Activated CD4-positive, alpha-beta memory T cell treated with anti-CD3 and anti-CD28 coated beads for 36 hours (primary cell): ENCODE measurements around the gene C12orf76. TPM values are rescaled to one million over a fixed set of nuclear protein-coding genes. Genes with fewer than 3 reads are reported as not detected.

Experiments
- CTCF ChIA-PET: fragments of 350-600 bp; sonication (Branson Sonifier 250); formaldehyde crosslinking; loops from one replicate; lab custom pipeline; 2021; ENCODE audit warnings: antibody characterized with exemption, inconsistent platforms; lab: Charles Lee
- POLR2A ChIA-PET: fragments of 350-600 bp; sonication (Branson Sonifier 250); formaldehyde crosslinking; loops from one replicate; lab custom pipeline; 2021; ENCODE audit warnings: antibody characterized with exemption; lab: Charles Lee
- DNase-seq: peaks from one replicate; pipeline ENCODE4 v3.0.0-alpha.2; 2020
- H3K27ac Mint-ChIP-seq: one replicate; pipeline ENCODE4 v1.8.0; 2021; ENCODE audit warnings: mixed read lengths
- H3K27me3 Mint-ChIP-seq: one replicate; pipeline ENCODE4 v1.8.0; 2021; ENCODE audit warnings: mixed read lengths
- H3K36me3 Mint-ChIP-seq: one replicate; pipeline ENCODE4 v1.8.0; 2021; ENCODE audit warnings: mixed read lengths
- H3K4me1 Mint-ChIP-seq: one replicate; pipeline ENCODE4 v1.8.0; 2021; ENCODE audit warnings: low read depth, mixed read lengths
- H3K4me3 Mint-ChIP-seq: one replicate; pipeline ENCODE4 v1.8.0; 2021; ENCODE audit warnings: mild to moderate bottlenecking, mixed read lengths
- H3K9me3 Mint-ChIP-seq: one replicate; pipeline ENCODE4 v1.8.0; 2021; ENCODE audit warnings: mixed read lengths
- intact Hi-C: fragments of 100-400 bp; cut with micrococcal nuclease; formaldehyde crosslinking; loops from one replicate; pipeline ENCODE4 v1.15.1; 2023
- total RNA-seq, 2 experiments: library from RNA; stranded (reverse); gene quantifications; one replicate each; pipeline ENCODE4 v1.2.3, GENCODE V29; 2021

Gene C12orf76
- total RNA-seq, 2 experiments from 2014 or later: 14.2 to 17.1 TPM

DNA sequence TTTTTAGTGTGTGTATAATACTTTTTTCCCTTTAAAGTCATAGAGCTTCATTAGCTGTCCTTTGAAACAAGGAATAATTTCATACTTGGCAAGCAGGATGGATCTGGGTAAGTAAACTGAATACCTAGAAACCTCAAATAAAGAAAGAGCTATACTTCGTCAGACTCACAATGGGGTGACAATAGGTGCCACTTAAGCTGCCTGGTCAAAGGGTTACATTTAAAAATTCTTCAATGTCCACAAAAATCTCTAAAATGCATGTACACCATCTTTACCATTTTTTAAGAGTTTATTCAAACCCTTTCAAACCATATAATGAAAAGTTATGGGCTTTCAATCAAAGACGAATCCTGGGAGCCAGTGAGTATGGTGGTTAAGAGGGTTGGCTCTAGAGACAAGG is 55.2 kb downstream of the C12orf76 start:
- CTCF ChIA-PET: interaction anchor here (0.7 to 0.8 kb wide), 2 partner anchors 13 to 90 kb away, joined by 3 to 4 read pairs; no protein-coding TSS in a partner anchor
- Mint-ChIP-seq H3K4me3 (no peak overlapping the region), H3K27ac (no peak overlapping the region), H3K36me3 (peaks cover 25% of the 10 kb centered on the region), H3K9me3 (no peaks in the 10 kb centered on the region), H3K4me1 (peaks cover 66% of the 10 kb centered on the region), H3K27me3 (no peaks in the 10 kb centered on the region)
- intact Hi-C loops: loop anchor here (10.0 kb wide), 2 partner anchors 292 to 592 kb away; partner anchors contain the start of genes ATP2A2 and PPTC7
- POLR2A ChIA-PET: interaction anchor here (1.1 kb wide), 1 partner anchor 25 kb away, joined by 3 read pairs; no protein-coding TSS in a partner anchor
- no peak for DNase-seq

- H3K36me3 Mint-ChIP-seq: peaks cover 32% of the 10 kb centered on the region
- ChIA-PET CTCF (no interaction called here), POLR2A (interaction anchor here (0.7 to 1.1 kb wide), 2 partner anchors 11 to 13 kb away, joined by 3 to 4 read pairs; no protein-coding TSS in a partner anchor)
- intact Hi-C loops: loop anchor here (10.0 kb wide), 2 partner anchors 293 to 593 kb away; partner anchors contain the start of genes ATP2A2 and PPTC7
- H3K9me3 Mint-ChIP-seq: no peaks in the 10 kb centered on the region
- DNase-seq: no peak
- H3K4me3 Mint-ChIP-seq: no peak overlapping the region
- H3K27ac Mint-ChIP-seq: no peak overlapping the region
- peaks cover 66% of the 10 kb centered on the region for H3K4me1 Mint-ChIP-seq
- H3K27me3 Mint-ChIP-seq: no peaks in the 10 kb centered on the region
Measured at GRCh38 chr12:109991586-109991985, 56.7 kb downstream of the C12orf76 start.

Other genes with a start within 250 kb of the C12orf76 start
- not detected for gene TRPV4, start 215.1 kb downstream of the C12orf76 start, total RNA-seq
- 10 to 100 TPM; 20.9 to 21.1 TPM for gene GLTP, start 168.0 kb downstream of the C12orf76 start, total RNA-seq
- gene TCHP, start 148.2 kb downstream of the C12orf76 start, total RNA-seq: 10 to 100 TPM; 21.2 to 21.3 TPM
- 10 to 100 TPM; 52.1 to 56.7 TPM for gene GIT2, start 52.2 kb downstream of the C12orf76 start, total RNA-seq
- 10 to 100 TPM; 45.0 to 46.6 TPM for gene ANKRD13A, start 49.1 kb downstream of the C12orf76 start, total RNA-seq
- 1 to 10 TPM; 2.9 to 3.4 TPM for gene IFT81, start 75.8 kb upstream of the C12orf76 start, total RNA-seq
- 100 to 1,000 TPM; 144 to 152 TPM for gene ATP2A2, start 232.7 kb upstream of the C12orf76 start, total RNA-seq